ENCODE results near the gene PXK. TPM values are rescaled to one million over a fixed set of nuclear protein-coding genes. Genes with fewer than 3 reads are reported as not detected.
A peak's percentile ranks its signal among the peaks of the same experiment; 100 is the strongest.

Gene PXK
- total RNA-seq, 6 donors from 2014 or later = 17.6 to 38.8 (median 23.2) TPM

DNA sequence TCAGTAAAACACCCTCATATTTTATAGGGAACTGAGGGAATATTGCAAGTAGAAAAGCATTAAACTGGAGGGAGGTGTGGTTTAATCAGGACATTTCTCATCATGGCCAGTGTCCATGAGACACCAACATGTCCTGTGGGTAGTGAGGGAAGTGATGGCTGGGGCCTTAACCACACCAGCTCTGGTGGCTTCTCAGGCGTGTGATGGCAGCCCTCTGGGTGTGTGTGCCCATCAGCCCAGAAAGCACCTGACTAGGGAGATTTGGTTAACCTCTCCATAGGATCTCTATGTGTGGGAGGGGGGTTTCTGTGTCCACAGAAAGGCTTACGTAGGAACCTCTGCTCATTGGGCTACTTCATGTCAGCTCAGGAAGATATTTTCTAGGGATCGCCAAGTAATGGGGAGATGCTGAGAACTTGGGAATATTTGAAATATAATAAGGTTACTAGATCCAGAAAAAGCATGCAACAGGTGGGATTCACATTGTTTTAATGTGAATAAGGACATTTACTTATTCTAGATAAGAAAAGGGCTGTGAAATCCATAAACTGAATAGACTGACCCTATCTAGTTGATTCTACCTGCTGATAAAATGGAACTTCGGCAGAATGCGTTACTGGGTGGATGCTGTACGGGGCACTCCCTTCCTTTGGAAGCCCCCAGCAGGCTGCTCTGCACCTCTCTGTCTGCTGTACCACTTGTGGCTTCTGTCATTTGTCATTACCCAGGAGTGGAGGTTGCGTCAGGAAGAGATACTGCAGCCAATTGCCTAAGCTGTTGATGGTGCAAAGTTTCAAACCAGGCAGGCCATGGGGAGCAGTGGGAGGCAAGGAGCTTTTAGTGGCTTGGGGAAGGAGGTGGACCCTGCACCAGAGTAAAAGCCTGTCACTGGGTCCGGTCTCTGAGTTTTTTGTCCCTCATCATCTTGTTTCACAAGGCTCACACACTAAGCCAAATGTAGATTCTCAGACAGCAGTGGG lies 79.4 kb downstream of the PXK start:
- no peaks in the 10 kb centered on the region for H3K9me3 ChIP-seq
- no peak overlapping the region for H3K27ac ChIP-seq
- H3K4me3 ChIP-seq = no peak overlapping the region
- WGBS, 2 donors = 89 to 90% methylated on average over 6 to 8 of the region's 8 CpGs
- no peaks in the 10 kb centered on the region for H3K27me3 ChIP-seq
- H3K36me3 ChIP-seq = peaks cover 5 to 48% (median 32%) of the 10 kb centered on the region in 4 donors
- no peak for ATAC-seq (ENCODE audit: low FRiP score in 2 of 2)
- peaks cover 4 to 11% (median 5%) of the 10 kb centered on the region in 4 donors for H3K4me1 ChIP-seq
- TF ChIP-seq, protein P1, sequence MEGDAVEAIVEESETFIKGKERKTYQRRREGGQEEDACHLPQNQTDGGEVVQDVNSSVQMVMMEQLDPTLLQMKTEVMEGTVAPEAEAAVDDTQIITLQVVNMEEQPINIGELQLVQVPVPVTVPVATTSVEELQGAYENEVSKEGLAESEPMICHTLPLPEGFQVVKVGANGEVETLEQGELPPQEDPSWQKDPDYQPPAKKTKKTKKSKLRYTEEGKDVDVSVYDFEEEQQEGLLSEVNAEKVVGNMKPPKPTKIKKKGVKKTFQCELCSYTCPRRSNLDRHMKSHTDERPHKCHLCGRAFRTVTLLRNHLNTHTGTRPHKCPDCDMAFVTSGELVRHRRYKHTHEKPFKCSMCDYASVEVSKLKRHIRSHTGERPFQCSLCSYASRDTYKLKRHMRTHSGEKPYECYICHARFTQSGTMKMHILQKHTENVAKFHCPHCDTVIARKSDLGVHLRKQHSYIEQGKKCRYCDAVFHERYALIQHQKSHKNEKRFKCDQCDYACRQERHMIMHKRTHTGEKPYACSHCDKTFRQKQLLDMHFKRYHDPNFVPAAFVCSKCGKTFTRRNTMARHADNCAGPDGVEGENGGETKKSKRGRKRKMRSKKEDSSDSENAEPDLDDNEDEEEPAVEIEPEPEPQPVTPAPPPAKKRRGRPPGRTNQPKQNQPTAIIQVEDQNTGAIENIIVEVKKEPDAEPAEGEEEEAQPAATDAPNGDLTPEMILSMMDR (IDR thresholded peaks at IDR 0.05) = no peak
- no peak for TF ChIP-seq POLR2A (IDR thresholded peaks at IDR 0.05)
- no peak for TF ChIP-seq POLR2AphosphoS5 (IDR thresholded peaks at IDR 0.05)
- no peak for TF ChIP-seq EP300 (IDR thresholded peaks at IDR 0.05)
- no peak for DNase-seq

DNA sequence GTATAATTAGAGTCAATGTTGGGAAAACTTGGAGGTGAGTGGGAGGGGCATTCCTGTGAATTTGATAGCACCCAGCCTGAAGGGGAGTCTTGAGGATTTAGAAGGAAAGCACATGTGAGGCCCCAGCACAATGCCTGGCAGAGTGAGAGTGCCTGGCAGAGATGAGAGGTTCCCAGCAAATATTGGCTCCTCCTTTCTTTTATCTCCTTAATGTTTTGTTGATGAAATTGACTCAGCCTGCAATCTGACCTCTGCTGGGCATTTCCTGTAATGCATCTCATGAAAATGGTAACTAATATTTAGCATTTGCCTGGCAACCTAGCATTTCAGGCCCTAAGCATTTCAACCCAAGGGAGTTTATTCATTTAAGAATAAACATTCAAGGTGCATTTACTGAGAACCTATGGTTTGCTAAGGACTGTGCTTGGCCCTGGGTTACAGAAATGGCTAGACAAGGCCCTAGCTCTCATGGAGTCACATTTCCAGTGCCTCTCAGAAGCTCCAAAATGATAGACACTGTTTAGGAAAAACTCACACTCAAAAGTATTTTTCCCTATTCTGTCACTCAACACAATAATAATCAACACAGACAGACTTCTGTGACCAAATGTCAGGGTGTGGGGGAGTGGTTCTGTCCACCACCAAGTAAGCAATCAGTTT lies 82.0 kb downstream of the PXK start:
- no peak for TF ChIP-seq POLR2AphosphoS5 (IDR thresholded peaks at IDR 0.05)
- TF ChIP-seq, protein P1 (IDR thresholded peaks at IDR 0.05) = peak; percentile 50 to 87 (median 80)
- Histone ChIP-seq H3K27ac (no peak overlapping the region), H3K9me3 (no peaks in the 10 kb centered on the region), H3K27me3 (no peaks in the 10 kb centered on the region), H3K36me3 (peaks cover 5 to 34% (median 21%) of the 10 kb centered on the region in 4 donors), H3K4me1 (peaks cover 4 to 16% (median 7%) of the 10 kb centered on the region in 4 donors), H3K4me3 (no peak overlapping the region)
- ATAC-seq (ENCODE audit: low FRiP score in 2 of 2) (peak; percentile 60 to 85), DNase-seq (no peak)

DNA sequence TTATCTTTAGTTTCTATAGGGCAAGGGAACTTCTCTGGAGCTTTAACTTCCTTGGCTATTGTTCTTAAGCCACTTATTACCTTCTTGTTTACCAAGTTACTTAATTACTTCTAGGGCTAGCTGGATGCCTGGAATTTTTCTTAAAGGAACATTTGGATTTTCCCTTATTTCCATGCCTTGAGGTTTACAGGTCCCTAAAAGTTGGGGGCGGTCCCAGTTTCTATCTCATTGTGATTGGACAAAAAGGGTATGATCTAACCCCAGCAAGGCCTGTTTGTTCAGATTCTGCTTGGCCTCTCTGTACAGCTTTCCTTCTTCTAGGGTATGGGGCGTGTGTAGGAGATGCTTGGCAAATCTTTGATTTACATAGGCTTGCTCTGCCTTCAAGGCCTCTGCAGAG lies 83.5 kb downstream of the PXK start:
- no peak for ATAC-seq (ENCODE audit: low FRiP score in 2 of 2)
- WGBS, 2 donors = 79 to 90% methylated on average over 2 of the region's 2 CpGs
- H3K36me3 ChIP-seq = peaks cover under 1 to 27% (median 13%) of the 10 kb centered on the region in 4 donors

DNA sequence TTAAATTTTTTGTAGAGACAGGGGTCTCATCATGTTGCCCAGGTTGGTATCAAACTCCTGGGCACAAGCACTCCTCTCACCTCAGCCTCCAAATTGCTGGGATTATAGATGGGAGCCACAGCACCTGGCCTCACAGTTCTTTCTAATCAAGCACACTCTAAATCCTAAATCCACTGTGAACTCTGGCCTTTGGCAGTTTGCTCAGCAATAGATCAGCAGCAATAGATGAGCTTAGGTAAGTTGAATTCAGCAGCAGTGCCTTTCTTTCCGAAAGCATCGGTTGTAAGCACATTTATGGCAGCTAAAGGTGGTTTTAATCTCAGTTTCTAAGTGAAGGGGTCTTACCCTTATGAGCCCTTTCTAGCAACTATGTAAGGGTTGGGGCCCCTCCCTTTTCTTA lies 84.4 kb downstream of the PXK start:
- H3K27ac ChIP-seq = no peak overlapping the region
- no peak overlapping the region for H3K4me3 ChIP-seq
- DNase-seq (no peak), ATAC-seq (ENCODE audit: low FRiP score in 2 of 2) (no peak)
- H3K36me3 ChIP-seq = peaks cover 0 to 27% (median 14%) of the 10 kb centered on the region in 4 donors
- TF ChIP-seq EP300 (IDR thresholded peaks at IDR 0.05) (no peak), POLR2AphosphoS5 (IDR thresholded peaks at IDR 0.05) (no peak), POLR2A (IDR thresholded peaks at IDR 0.05) (no peak)
- TF ChIP-seq, protein P1 (IDR thresholded peaks at IDR 0.05) = no peak
- H3K27me3 ChIP-seq = no peaks in the 10 kb centered on the region
- H3K4me1 ChIP-seq = peaks cover 4 to 19% (median 9%) of the 10 kb centered on the region in 4 donors
- 95 to 100% methylated on average over 2 of the region's 2 CpGs for WGBS, 2 donors
- H3K9me3 ChIP-seq = no peaks in the 10 kb centered on the region

More for the DNA sequence above, 83.5 kb downstream of the PXK start:
- Histone ChIP-seq H3K27ac (no peak overlapping the region), H3K27me3 (no peaks in the 10 kb centered on the region), H3K4me1 (peaks cover 4 to 19% (median 9%) of the 10 kb centered on the region in 4 donors), H3K9me3 (no peaks in the 10 kb centered on the region), H3K4me3 (no peak overlapping the region)
- TF ChIP-seq, protein P1 (IDR thresholded peaks at IDR 0.05) = no peak
- no peak for TF ChIP-seq POLR2A (IDR thresholded peaks at IDR 0.05)
- no peak for TF ChIP-seq POLR2AphosphoS5 (IDR thresholded peaks at IDR 0.05)
- no peak for TF ChIP-seq EP300 (IDR thresholded peaks at IDR 0.05)
- no peak for DNase-seq
